Myocyte (in vitro differentiated cells): ENCODE measurements around the gene GCNT2. TPM values are rescaled to one million over a fixed set of nuclear protein-coding genes. Genes with fewer than 3 reads are reported as not detected.
"Not testable (repeated sequence)": the region's sequence is repeated elsewhere in the genome, so short reads cannot be mapped to it uniquely, and the experiment has no call there.

Source experiments
- DNase-seq: peaks from one replicate; pipeline ENCODE4 v3.0.0-alpha.2; 2012; ENCODE audit warnings: low read depth
- total RNA-seq: library from RNA; depleted of rRNA; stranded (reverse); fragments of >200 nt; gene quantifications from 2 replicates; pipeline ENCODE4 v1.2.3, GENCODE V29; 2014

Gene GCNT2
- total RNA-seq, 1 donor from 2014 or later = 0.43 TPM

GRCh38 chr6:10543488-10543887, 22.3 kb downstream of the GCNT2 start:
- DNase-seq = no peak

DNA sequence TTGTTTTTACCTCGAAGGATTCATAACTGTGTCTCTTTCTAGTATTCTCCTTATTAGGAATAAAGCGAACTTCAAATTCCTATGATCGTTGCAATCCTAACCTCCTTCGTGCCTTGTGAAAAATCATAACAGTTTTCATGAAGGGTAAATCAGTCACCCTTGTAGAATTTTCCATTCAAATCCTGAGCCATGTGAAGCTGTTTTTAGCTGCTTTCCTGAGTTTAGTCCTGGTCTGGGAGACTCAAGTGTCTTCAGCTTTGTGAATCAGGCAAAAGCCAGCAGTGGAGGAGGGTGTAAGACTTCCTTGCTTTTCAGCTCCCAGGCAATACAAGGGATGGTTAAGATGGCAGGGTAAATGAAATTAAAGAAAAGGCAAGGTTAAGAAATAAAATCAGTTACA, 24.3 kb downstream of the GCNT2 start:
- no peak for DNase-seq

DNA sequence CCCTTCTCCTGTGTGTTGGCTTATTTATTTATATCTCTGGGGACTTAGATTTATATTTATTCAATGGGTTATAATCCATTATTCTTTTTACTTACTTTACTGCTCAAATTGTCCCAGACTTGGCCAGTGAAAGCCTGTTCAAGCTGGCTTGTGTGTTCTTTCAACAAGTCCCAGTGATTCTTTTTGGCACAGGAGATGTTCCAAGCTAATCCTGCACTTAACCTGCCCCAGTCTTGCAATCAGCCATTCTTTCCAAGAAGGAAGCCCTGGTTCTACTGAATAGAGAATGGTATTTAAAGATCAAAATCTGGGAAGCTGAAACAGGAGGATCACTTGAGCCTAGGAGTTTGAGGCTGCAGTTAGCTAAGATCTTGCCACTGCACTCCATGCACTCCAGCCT, 26.7 kb downstream of the GCNT2 start:
- no peak for DNase-seq

DNA sequence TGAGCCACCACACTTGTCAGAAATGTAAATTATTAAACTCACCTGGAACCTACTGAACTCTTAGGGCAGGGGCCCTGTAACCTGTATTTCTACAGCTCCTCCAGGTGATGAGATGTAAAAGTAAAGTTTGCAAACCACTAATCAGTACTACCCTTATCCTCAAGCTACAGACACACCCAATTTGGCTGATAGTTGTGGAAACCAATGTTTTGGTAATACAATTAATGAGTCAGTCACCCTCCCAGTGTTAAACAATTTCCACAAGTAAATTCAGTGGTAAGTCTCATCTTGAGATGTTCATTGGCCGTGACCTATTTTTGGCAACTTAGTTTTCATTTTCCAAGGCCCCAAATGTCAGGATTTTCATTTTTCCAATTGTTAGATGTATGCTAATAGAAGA, 29.6 kb downstream of the GCNT2 start:
- no peak for DNase-seq

DNA sequence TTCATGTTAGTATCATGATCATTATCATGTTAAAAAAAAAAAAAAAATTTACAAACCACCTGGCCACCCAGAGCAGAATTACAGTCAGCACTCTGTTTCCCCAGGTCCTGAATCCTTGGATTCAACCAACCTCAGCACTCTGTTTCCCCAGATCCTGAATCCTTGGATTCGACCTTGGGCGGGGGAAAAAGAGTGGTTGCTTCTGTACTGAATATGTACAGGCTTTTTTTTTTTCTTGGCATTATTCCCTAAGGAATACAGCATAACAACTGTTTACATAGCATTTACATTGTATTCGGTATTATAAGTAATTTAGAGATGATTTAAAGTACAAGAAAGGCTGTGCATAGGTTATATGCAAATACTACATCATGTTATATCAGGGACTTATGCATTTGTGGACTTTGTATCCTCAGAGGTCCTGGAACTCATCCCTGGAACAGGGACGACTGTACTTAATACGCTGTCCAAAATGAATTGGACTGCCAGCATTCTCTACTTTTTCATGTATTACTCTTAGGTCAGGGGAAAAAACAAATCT, 31.2 kb downstream of the GCNT2 start:
- DNase-seq = no peak

GRCh38 chr6:10553871-10554270, 32.7 kb downstream of the GCNT2 start:
- DNase-seq = no peak

- DNase-seq = no peak
These were observed 33.7 kb downstream of the GCNT2 start for GRCh38 chr6:10554826-10555225.

GRCh38 chr6:10555625-10556309, 34.6 kb downstream of the GCNT2 start:
- peak; percentile 66 for DNase-seq

DNA sequence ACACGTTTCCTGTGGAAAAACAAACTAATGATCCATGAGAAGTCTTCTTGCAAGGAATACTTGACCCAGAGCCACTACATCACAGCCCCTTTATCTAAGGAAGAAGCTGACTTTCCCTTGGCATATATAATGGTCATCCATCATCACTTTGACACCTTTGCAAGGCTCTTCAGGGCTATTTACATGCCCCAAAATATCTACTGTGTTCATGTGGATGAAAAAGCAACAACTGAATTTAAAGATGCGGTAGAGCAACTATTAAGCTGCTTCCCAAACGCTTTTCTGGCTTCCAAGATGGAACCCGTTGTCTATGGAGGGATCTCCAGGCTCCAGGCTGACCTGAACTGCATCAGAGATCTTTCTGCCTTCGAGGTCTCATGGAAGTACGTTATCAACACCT, 35.4 kb downstream of the GCNT2 start:
- no peak for DNase-seq

DNA sequence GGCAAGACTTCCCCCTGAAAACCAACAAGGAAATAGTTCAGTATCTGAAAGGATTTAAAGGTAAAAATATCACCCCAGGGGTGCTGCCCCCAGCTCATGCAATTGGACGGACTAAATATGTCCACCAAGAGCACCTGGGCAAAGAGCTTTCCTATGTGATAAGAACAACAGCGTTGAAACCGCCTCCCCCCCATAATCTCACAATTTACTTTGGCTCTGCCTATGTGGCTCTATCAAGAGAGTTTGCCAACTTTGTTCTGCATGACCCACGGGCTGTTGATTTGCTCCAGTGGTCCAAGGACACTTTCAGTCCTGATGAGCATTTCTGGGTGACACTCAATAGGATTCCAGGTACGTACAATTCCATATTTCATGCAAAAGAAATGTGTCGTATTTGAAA, 35.8 kb downstream of the GCNT2 start:
- DNase-seq = no peak

DNA sequence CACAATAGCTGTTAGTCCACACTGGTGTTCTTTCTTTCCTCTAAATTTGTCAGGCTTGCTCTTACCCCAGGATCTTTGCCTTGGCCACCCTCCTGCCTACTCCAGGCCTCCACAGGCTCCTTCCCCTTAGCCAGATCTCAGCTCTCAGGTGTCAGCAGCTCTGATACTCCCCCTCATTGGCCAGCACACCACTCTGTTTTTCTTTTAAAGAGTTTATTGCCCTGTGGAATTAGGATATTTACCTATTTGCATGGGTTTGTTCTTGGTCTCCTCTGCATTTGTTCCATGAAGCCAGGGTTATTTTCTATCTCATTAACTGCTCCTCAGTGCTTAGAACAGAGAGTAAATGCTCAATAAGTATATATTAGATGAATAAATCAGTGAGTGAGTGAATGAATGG, 36.8 kb downstream of the GCNT2 start:
- no peak for DNase-seq

DNA sequence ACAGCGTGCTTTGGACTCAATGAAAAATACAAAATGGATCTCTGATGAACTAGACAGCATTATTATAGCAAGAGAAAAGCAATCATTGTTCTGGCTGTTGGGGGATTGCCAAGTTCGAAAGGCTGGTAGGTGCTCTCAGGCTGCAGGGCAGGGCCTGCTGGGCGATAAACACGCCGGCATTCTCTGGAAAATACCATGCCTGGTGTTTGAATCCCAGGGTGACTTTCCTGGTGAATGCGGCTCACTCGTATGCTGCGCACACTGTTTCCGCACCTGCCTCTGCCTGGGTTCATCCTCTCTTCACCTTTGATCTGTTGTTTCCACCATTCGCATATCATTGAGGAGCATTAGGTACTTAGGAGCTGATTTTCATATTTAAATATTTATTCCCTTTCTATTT, 37.4 kb downstream of the GCNT2 start:
- DNase-seq = no peak

DNA sequence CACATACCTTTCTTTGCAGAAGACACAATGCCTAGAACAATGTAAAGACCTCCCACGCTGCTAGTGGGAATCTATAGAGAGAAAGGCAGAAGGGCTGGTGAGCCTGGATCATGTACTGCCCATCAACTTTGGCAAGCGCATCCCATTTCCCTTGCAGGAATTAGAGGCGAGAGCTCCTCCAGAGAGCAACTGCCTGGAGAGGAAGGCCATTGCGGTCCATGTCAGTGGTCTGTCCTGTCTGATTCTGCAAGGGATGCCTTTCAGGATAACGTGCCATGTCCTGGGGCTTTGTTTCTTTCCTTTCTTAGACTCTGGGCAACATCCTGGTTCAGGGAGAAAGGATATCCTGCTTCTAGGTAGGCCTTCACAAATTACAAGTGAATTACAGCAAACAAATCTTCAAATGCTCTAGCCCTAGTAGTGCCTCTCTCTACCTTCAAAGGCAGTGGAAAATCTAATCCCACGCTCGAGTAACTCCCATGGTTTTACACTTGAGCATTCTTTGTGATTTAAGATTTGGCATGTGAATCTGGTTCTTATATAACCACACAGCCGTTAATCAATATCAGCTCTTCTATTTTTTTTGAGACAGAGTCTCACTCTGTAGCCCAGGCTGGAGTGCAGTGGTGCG, 38.5 kb downstream of the GCNT2 start:
- no peak for DNase-seq

- DNase-seq = no peak
These were observed 40.6 kb downstream of the GCNT2 start for GRCh38 chr6:10561611-10562199.

GRCh38 chr6:10564975-10565673, 44.0 kb downstream of the GCNT2 start:
- no peak for DNase-seq

DNA sequence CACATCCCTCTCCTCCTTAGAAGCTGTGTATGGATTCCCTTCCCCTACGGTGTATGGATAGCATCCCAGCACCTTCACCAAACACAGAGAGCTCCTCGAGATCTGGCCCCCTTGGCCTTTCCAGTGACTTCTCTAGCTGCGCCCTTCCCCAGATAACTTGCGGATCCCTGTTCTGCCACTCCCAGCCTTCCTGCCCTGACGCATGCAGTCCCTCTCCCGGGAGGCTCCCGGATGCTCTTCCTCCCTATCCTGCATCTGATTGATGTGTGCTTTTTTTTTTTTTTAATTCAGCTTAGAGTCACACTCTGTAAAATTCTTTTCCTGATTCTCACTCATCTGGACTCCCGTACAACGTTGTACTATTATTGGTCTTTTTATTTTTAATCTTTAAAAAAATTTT, 44.8 kb downstream of the GCNT2 start:
- no peak for DNase-seq

GRCh38 chr6:10567256-10568026, 46.3 kb downstream of the GCNT2 start:
- DNase-seq = no peak

DNA sequence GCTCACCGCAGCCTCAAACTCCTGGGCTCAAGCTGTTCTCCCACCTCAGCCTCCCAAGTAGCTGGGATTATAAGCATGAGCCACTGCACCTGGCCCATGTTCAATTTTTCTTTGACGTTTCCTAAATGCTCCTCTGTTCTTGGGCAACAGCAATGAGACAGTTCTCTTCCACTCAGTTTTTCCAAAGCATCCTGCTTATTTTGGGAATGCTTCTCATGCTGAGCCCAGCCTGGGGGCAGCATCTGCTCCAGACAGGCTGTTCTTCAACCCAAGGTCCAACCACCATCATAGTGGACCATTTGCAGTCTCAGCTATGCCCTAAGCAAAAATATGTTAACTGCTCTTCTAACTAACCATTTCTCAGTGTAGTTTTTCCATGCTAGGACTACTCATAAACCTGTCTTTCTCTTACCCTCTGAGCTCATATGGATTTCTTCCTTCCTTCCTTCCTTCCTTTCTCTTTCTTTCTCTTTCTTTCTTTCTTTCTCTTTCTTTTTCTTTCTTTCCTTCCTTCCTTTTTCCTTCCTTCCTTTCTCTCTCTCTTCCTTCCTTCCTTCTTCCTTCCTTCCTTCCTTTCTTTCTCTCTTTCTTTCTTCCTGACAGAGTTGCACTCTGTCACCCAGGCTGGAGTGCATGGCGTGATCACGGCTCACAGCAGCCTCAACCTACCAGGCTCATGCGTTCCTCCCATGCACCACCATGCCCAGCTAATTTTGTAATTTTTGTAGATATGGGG, 48.4 kb downstream of the GCNT2 start:
- no peak for DNase-seq

GRCh38 chr6:10575519-10575918, 54.4 kb downstream of the GCNT2 start:
- DNase-seq = not testable (repeated sequence)

GRCh38 chr6:10576226-10576625, 55.1 kb downstream of the GCNT2 start:
- DNase-seq = no peak

DNA sequence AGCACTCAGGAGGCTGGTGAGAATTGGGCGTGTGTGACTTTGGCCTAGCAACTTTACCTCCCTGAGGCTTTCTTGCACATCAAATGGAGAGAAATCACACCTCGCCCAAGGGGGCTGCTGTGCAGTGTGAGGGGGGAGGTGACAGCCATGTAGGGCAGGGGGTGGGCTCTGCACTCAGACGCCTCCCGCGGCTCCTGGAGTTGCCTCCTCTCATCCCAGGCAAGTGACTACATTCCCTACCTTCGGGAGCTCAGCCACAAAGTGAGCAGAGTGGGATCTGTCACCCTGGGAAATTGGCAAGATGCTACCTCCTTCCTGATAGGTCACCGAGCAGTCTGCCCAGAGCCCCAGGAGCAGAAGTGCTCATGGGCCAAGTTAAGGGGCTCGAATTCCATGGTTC, 56.0 kb downstream of the GCNT2 start:
- no peak for DNase-seq
